ENCODE data around the gene FHAD1.

GRCh38 chr1:15212954-15213291, 34.1 kb upstream of the FHAD1 start:
- TF ChIP-seq CTCF (IDR thresholded peaks at IDR 0.05), result no peak
- TF ChIP-seq POLR2A (IDR thresholded peaks at IDR 0.05), result no peak
- no peak for TF ChIP-seq POLR2AphosphoS5 (IDR thresholded peaks at IDR 0.05; ENCODE audit: insufficient read depth in 1 of 2, low read depth in 1 of 2)
